Activated CD4-positive, alpha-beta T cell treated with anti-CD3 and anti-CD28 coated beads for 36 hours (primary cell): ENCODE measurements around the gene LSM10. TPM values are rescaled to one million over a fixed set of nuclear protein-coding genes. Genes with fewer than 3 reads are reported as not detected.

Experiments used
- ATAC-seq: fragments of 200-7000 bp; cut with Tn5 transposase; one replicate; pipeline ENCODE4 v1.10.0; 2021; ENCODE audit warnings: mild to moderate bottlenecking, moderate library complexity
- CTCF ChIA-PET: fragments of 350-600 bp; sonication (Branson Sonifier 250); formaldehyde crosslinking; loops from one replicate; lab custom pipeline; 2021; ENCODE audit warnings: antibody characterized with exemption; lab: Charles Lee
- POLR2A ChIA-PET: fragments of 350-600 bp; sonication (Branson Sonifier 250); formaldehyde crosslinking; loops from one replicate; lab custom pipeline; 2021; ENCODE audit warnings: antibody characterized with exemption, inconsistent platforms; lab: Charles Lee
- DNase-seq: peaks from one replicate; pipeline ENCODE4 v3.0.0-alpha.2; 2020
- H3K27ac Mint-ChIP-seq: one replicate; pipeline ENCODE4 v1.8.0; 2021; ENCODE audit warnings: mixed read lengths
- H3K27me3 Mint-ChIP-seq: one replicate; pipeline ENCODE4 v1.8.0; 2021; ENCODE audit warnings: mixed read lengths
- H3K36me3 Mint-ChIP-seq: one replicate; pipeline ENCODE4 v1.8.0; 2021; ENCODE audit warnings: low read depth, mixed read lengths
- H3K4me1 Mint-ChIP-seq: one replicate; pipeline ENCODE4 v1.8.0; 2021; ENCODE audit warnings: mixed read lengths
- H3K4me3 Mint-ChIP-seq: one replicate; pipeline ENCODE4 v1.8.0; 2021; ENCODE audit warnings: mild to moderate bottlenecking, moderate library complexity, mixed read lengths
- H3K9me3 Mint-ChIP-seq: one replicate; pipeline ENCODE4 v1.8.0; 2021; ENCODE audit warnings: low read depth, mixed read lengths
- intact Hi-C, 2 experiments: fragments of 100-400 bp; cut with DNase I in 1 of 2; cut with micrococcal nuclease in 1 of 2; formaldehyde crosslinking; loops; one replicate each; pipeline versions ENCODE4 v1.14.2 to v1.15.1; 2022 to 2024; cut with DNase I, micrococcal nuclease
- total RNA-seq, 2 experiments: library from RNA; stranded (reverse); gene quantifications; one replicate each; pipeline ENCODE4 v1.2.3, GENCODE V29; 2021

LSM10 gene
- total RNA-seq, 2 experiments from 2014 or later: 40.6 to 44.0 TPM

DNA sequence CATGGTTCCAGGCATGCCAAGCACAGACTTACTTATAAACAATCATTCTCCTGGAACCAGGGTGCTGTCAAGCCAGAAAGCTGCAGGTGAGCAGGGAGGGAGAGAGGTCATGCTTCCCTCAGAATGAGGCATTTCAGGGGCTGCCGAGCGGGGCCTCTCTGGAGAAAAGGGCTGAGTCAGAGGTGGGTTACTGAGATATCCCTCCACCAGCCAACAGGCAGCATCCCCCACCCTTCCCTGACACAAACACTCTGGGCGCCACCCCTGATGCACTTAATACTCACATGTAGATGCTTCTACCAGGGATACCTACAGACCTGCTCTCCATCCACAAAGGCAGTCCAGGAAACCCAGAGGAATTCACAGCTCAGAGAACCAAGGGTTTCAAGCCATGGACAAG is 25.1 kb downstream of the LSM10 start:
- Mint-ChIP-seq H3K27ac (peak overlapping the region; percentile 56), H3K27me3 (no peaks in the 10 kb centered on the region), H3K36me3 (peaks cover 11% of the 10 kb centered on the region), H3K4me1 (peaks cover 66% of the 10 kb centered on the region), H3K9me3 (no peaks in the 10 kb centered on the region), H3K4me3 (no peak overlapping the region)
- intact Hi-C loops: no loop called here
- ChIA-PET POLR2A (no interaction called here), CTCF (interaction anchor here (0.6 to 1.1 kb wide), 2 partner anchors 9 to 30 kb away, joined by 3 to 4 read pairs; no protein-coding TSS in a partner anchor)
- ATAC-seq (no peak), DNase-seq (no peak)

DNA sequence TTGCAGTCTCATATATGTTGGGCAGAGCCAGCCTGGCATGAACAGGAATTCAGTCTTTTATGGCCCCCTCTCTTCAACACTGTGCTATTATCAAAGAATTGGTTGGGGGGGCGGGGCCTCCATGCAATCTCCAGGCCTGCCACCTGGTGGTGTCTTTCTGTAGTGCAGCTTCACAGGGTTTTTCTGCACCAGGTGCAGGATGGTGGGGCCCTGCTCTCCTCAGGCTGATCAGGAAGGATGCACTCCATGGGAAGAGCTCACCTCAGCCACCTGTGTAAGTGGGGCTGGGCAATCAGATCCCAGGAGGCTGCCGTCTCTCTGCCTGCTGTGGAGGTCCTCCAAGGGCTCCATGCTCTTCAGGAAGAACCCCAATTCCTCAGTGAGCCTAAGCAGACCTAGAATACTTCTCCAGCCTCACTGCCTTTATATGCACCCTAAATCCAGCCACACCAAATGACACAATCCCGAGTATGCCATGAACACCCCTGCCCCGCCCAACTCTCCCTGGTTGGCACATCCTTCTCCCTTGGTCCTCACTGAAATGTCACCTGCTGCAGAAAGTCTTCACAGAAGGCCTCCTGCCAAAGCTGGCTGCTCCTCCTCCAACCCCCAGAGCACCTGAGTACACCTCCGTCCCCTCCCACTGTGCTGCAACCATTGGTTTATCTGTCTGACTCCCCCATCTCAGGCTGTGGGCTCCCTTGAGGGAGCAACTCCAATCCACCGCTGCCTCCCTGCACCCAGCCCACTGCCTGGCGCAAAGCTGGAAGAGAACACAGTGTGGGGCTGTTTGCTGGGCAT is 28.4 kb downstream of the LSM10 start:
- Mint-ChIP-seq H3K27ac (peak overlapping the region; percentile 76), H3K27me3 (no peaks in the 10 kb centered on the region), H3K4me3 (no peak overlapping the region), H3K9me3 (no peaks in the 10 kb centered on the region), H3K36me3 (peaks cover 10% of the 10 kb centered on the region), H3K4me1 (peaks cover 69% of the 10 kb centered on the region)
- ChIA-PET POLR2A (interaction anchor here (0.5 to 1.6 kb wide), 4 partner anchors 17 to 98 kb away, joined by 3 to 6 read pairs (median 4); no protein-coding TSS in a partner anchor), CTCF (interaction anchor here (0.6 to 4.1 kb wide), 15 partner anchors 9 to 208 kb away, joined by 3 to 31 read pairs (median 4); partner anchors contain the start of genes EVA1B and STK40)
- ATAC-seq: peak; percentile 35
- intact Hi-C loops: loop anchor here (1.0 to 5.0 kb wide), 8 partner anchors 18 to 270 kb away; partner anchors contain the start of genes SH3D21 (in 1 of the 2) and TRAPPC3 (in 1 of the 2)
- peak; percentile 92 for DNase-seq

DNA sequence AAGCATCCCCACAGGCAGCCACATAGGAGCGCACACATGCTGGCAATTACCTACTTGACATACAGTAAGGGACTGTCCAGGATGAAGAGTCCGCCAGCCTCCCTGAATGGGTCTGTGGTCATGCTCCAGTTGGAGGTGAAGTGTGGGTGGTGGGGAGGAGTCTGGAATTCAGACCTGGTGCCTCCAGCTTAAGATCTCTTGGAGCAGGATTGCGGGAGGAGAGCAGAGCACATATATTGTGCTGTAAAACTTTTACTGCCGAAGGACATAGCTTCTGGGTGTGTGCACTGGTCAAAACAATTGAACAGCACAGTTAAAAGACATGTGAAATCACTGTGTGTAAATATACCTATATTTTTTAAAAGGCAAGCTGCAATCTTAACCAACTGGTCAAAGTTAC is 29.9 kb downstream of the LSM10 start:
- H3K9me3 Mint-ChIP-seq: no peaks in the 10 kb centered on the region
- ChIA-PET POLR2A (interaction anchor here (0.6 to 1.6 kb wide), 2 partner anchors 19 to 277 kb away, joined by 4 to 5 read pairs; no protein-coding TSS in a partner anchor), CTCF (interaction anchor here (0.7 to 4.1 kb wide), 12 partner anchors 9 to 271 kb away, joined by 3 to 31 read pairs (median 5); partner anchors contain the start of genes STK40 and TRAPPC3)
- peaks cover 15% of the 10 kb centered on the region for H3K36me3 Mint-ChIP-seq
- no peak for ATAC-seq
- H3K4me1 Mint-ChIP-seq: peaks cover 55% of the 10 kb centered on the region
- DNase-seq: no peak
- no peak overlapping the region for H3K4me3 Mint-ChIP-seq
- peak overlapping the region; percentile 87 for H3K27ac Mint-ChIP-seq
- H3K27me3 Mint-ChIP-seq: no peaks in the 10 kb centered on the region
- intact Hi-C loops: loop anchor here (2.0 to 5.0 kb wide), 4 partner anchors 17 to 60 kb away; partner anchors contain the start of gene SH3D21 (in 1 of the 2)

DNA sequence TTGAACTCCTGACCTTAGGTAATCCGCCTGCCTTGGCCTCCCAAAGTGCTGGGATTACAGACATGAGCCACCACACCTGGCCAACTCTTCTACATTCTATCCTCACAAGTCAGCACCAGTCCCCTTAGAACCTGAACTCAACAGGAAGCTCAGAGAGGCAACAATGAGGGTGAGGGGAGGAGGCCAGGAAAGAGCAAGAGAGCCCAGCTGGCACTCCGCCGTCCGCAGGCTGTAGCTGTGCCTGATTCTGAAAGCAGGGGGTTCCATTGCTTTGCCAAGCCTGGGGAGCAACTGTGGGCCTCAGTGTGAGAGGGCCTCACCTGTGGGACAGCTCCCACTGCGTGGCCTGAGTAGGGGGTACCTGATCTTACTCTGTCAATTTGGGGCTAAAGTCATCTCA is 30.6 kb downstream of the LSM10 start:
- H3K36me3 Mint-ChIP-seq: peaks cover 17% of the 10 kb centered on the region

DNA sequence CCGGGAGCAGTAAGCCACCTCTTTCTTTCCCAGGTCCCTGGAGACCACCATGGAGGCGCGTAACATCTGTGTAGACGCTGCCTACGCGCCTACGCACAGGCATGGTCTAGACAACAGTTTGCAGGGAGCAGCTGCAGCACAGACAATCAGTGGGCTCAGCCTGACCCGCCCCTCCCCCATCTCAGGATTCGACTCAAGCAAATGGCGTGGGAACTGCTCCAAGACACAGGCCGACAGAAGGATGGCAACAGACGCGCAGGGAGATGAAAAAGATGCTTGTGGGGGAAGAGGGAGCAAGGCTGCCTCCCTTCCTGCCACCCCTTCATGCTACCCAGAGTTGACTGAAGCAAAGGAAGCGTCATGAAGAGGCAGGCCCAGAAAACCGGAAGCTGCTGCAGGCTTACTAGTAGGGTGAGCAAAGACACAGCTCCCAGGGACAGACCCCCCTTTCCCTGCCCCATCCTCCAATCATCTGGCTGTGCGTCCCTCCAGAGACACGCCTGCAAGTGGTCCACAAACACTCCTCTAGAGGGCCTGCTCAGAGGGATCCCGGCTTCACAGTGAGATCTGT is 31.5 kb downstream of the LSM10 start:
- ATAC-seq: peak; percentile 86
- peaks cover 50% of the 10 kb centered on the region for H3K4me1 Mint-ChIP-seq
- intact Hi-C loops: loop anchor here in 1 of 2 experiments (5.0 kb wide), 1 partner anchor 59 kb away; the partner anchor contains the start of gene SH3D21
- H3K36me3 Mint-ChIP-seq: peaks cover 24% of the 10 kb centered on the region
- POLR2A ChIA-PET: interaction anchor here (0.6 to 1.2 kb wide), 6 partner anchors 21 to 1135 kb away, joined by 3 to 9 read pairs (median 4); partner anchors contain the start of gene TRAPPC3
- peak; percentile 73 for DNase-seq
- peak overlapping the region; percentile 87 for H3K27ac Mint-ChIP-seq
- H3K27me3 Mint-ChIP-seq: no peaks in the 10 kb centered on the region
- no peak overlapping the region for H3K4me3 Mint-ChIP-seq
- CTCF ChIA-PET: interaction anchor here (0.6 to 4.1 kb wide), 9 partner anchors 12 to 484 kb away, joined by 3 to 31 read pairs (median 3); no protein-coding TSS in a partner anchor
- no peaks in the 10 kb centered on the region for H3K9me3 Mint-ChIP-seq

More for the DNA sequence above, 30.6 kb downstream of the LSM10 start:
- Mint-ChIP-seq H3K4me1 (peaks cover 50% of the 10 kb centered on the region), H3K9me3 (no peaks in the 10 kb centered on the region), H3K4me3 (no peak overlapping the region), H3K27me3 (no peaks in the 10 kb centered on the region), H3K27ac (peak overlapping the region; percentile 87)
- ChIA-PET CTCF (interaction anchor here (0.5 to 4.1 kb wide), 10 partner anchors 11 to 485 kb away, joined by 3 to 31 read pairs (median 5); partner anchors contain the start of gene STK40), POLR2A (interaction anchor here (0.6 to 1.2 kb wide), 4 partner anchors 20 to 105 kb away, joined by 3 to 9 read pairs (median 4); no protein-coding TSS in a partner anchor)
- intact Hi-C loops: loop anchor here in 1 of 2 experiments (5.0 kb wide), 1 partner anchor 60 kb away; the partner anchor contains the start of gene SH3D21
- DNase-seq (no peak), ATAC-seq (no peak)

DNA sequence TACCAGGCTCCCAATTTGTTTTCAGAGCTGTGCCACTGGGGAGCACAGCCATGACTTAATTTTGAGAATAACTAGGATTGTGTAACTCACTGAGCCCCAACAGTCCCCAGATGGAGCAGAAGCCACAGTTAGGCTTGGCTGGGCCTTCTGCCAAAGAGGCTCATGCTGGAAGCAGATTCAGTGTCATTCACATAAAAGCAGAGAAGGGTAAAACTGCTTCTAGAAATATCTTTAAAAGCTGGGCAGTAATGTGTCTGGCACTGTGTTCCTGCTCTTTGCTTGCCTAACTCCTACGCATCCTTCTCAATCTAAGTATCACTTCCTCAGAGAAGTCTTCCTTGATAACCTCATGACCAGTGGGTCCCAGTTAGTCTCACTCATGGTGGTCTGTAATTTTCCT is 32.3 kb downstream of the LSM10 start:
- POLR2A ChIA-PET: no interaction called here
- Mint-ChIP-seq H3K27ac (peak overlapping the region; percentile 87), H3K36me3 (peaks cover 27% of the 10 kb centered on the region), H3K9me3 (no peaks in the 10 kb centered on the region), H3K4me3 (no peak overlapping the region), H3K27me3 (no peaks in the 10 kb centered on the region), H3K4me1 (peaks cover 52% of the 10 kb centered on the region)
- ATAC-seq: no peak
- no peak for DNase-seq
- intact Hi-C loops: loop anchor here in 1 of 2 experiments (5.0 kb wide), 1 partner anchor 58 kb away; the partner anchor contains the start of gene SH3D21
- CTCF ChIA-PET: interaction anchor here (0.7 to 0.9 kb wide), 2 partner anchors 22 to 54 kb away, joined by 3 read pairs; no protein-coding TSS in a partner anchor

DNA sequence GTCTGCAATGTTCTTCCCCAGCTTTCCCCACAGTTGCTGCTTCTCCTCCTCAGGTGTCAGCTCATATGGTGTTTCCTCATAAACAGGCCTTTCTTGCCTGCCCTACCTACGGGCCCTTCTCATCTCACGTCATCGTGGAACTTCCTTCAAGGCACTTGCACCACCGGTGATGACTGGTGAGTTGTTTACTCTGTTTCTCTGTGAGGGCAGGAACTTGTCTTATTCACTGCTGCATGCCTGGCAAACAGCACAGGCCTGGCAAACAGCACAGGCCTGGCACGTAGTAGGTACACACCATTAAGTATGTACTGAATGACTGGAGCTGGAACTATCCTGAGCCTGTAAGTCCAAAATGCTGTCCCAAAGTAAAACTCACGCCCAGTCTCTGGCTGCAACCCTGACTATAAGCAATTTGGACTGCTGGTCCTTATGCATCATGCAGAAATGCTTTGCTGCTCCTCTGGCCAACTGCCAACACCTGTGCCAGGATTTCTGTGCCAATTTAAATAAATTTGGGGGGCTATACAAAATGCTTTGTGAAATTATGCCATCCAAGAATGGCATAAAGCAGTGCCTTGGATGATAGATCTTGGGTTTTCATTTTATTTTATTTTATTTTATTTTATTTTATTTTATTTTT is 37.7 kb downstream of the LSM10 start:
- peak overlapping the region; percentile 85 for H3K27ac Mint-ChIP-seq
- H3K4me3 Mint-ChIP-seq: no peak overlapping the region
- no peaks in the 10 kb centered on the region for H3K9me3 Mint-ChIP-seq
- H3K27me3 Mint-ChIP-seq: no peaks in the 10 kb centered on the region
- ChIA-PET CTCF (interaction anchor here (1.1 to 2.1 kb wide), 3 partner anchors 8 to 71 kb away, joined by 3 to 10 read pairs (median 4); no protein-coding TSS in a partner anchor), POLR2A (interaction anchor here (0.7 kb wide), 1 partner anchor 91 kb away, joined by 3 read pairs; no protein-coding TSS in a partner anchor)
- intact Hi-C loops: no loop called here
- peaks cover 34% of the 10 kb centered on the region for H3K36me3 Mint-ChIP-seq
- DNase-seq (peak; percentile 64), ATAC-seq (peak; percentile 97)
- H3K4me1 Mint-ChIP-seq: peaks cover 15% of the 10 kb centered on the region

DNA sequence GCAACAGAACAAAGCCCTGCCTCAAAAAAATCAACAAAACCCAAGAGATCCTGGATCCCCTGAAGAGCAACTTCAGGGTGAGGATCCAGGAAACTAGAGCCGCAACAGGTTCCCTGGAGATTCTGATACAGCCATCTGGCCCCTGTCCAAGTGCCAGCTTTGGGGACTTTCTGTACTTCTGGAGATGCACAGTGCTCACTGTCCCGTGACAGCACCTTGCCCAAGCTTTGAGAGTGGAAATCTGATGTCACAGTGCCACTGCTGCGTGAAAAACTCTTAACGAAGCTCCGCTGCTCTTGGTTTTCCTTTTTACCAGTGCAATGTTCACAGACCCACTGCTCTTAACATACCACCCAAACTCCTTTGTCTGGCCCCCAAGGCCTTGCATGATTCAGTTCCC is 38.3 kb downstream of the LSM10 start:
- Mint-ChIP-seq H3K36me3 (peaks cover 39% of the 10 kb centered on the region), H3K4me3 (no peak overlapping the region), H3K27ac (peak overlapping the region; percentile 85), H3K4me1 (peaks cover 14% of the 10 kb centered on the region), H3K9me3 (no peaks in the 10 kb centered on the region), H3K27me3 (no peaks in the 10 kb centered on the region)
- ChIA-PET POLR2A (interaction anchor here (0.7 to 1.1 kb wide), 2 partner anchors 9 to 91 kb away, joined by 3 read pairs; no protein-coding TSS in a partner anchor), CTCF (interaction anchor here (2.1 kb wide), 1 partner anchor 9 kb away, joined by 10 read pairs; no protein-coding TSS in a partner anchor)
- no peak for DNase-seq
- intact Hi-C loops: no loop called here
- peak; percentile 8 for ATAC-seq

DNA sequence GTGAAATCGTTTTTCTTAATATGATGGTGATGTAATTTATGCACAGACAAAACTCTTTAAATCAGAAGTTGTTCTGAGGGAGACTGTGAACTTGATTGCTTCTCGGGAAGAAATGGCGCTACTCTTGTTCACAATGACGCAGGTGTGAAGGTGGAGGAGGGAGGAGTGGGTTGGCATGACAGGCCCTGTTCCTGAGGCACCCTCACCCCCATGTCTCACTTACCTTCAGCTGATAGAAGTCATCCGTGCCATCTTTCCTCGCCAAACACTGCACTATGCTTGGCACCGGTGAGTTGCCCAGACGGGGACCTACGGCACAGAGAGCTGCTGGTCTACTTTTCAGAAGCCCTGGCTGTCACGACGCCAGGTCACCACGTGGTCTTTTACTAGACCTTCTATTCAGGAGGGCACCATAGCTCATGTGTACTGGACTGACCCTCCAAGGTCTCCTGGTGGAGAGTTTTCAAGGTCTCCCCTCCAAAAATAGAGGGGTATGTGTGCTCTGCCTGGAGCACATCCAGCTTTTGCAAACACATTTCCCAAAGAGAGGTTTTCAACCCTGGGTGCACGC is 39.1 kb downstream of the LSM10 start:
- Mint-ChIP-seq H3K4me3 (no peak overlapping the region), H3K27me3 (no peaks in the 10 kb centered on the region), H3K4me1 (peaks cover 15% of the 10 kb centered on the region), H3K9me3 (no peaks in the 10 kb centered on the region), H3K27ac (no peak overlapping the region), H3K36me3 (peaks cover 42% of the 10 kb centered on the region)
- no peak for ATAC-seq
- POLR2A ChIA-PET: interaction anchor here (1.1 kb wide), 1 partner anchor 8 kb away, joined by 3 read pairs; no protein-coding TSS in a partner anchor
- DNase-seq: no peak
- intact Hi-C loops: no loop called here
- CTCF ChIA-PET: interaction anchor here (0.6 to 2.1 kb wide), 3 partner anchors 10 to 171 kb away, joined by 3 to 10 read pairs (median 3); no protein-coding TSS in a partner anchor

DNA sequence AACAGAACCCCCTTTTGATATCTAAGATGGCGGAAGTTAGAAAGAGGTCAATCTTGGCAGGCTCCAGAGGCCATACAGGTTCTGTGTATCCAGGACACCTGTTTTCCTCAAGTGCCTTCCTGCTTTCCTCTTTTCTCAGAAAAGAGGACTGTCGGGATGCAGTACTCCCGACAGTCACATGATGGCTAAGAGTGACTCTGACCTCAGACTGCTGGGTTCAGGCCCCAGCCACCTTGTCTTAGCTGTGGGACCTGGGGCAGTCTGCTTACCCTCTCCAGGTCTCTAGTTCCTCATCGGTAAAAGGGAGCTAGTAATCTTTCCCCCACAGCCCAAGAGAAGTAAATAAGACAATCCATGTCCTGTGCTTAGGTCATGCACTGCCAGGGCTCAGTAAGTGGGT is 41.9 kb downstream of the LSM10 start:
- no peaks in the 10 kb centered on the region for H3K27me3 Mint-ChIP-seq
- DNase-seq (no peak), ATAC-seq (no peak)
- peaks cover 35% of the 10 kb centered on the region for H3K4me1 Mint-ChIP-seq
- H3K9me3 Mint-ChIP-seq: no peaks in the 10 kb centered on the region
- intact Hi-C loops: no loop called here
- ChIA-PET CTCF (interaction anchor here (0.5 to 1.6 kb wide), 3 partner anchors 12 to 994 kb away, joined by 3 to 5 read pairs (median 4); no protein-coding TSS in a partner anchor), POLR2A (no interaction called here)
- H3K36me3 Mint-ChIP-seq: peaks cover 38% of the 10 kb centered on the region
- no peak overlapping the region for H3K4me3 Mint-ChIP-seq
- H3K27ac Mint-ChIP-seq: no peak overlapping the region
